WI38 (cell line): Measurements from ENCODE around the gene CHD1.

Experiments used
- H3K4me3 ChIP-seq: 2 replicates; pipeline ENCODE4 v1.5.1; 2011; ENCODE audit warnings: low read depth, mild to moderate bottlenecking, control low read depth, low read length
- CTCF ChIP-seq: IDR thresholded peaks from 2 replicates; pipeline ENCODE4 v1.5.1; 2012; ENCODE audit warnings: low read depth, mild to moderate bottlenecking, control low read depth, low read length

CHD1 gene

GRCh38 chr5:98954392-98955028 lies 25.7 kb upstream of the CHD1 start:
- no peak overlapping the region for H3K4me3 ChIP-seq
- no peak for TF ChIP-seq CTCF

- no peak for TF ChIP-seq CTCF
- no peak overlapping the region for H3K4me3 ChIP-seq
Observed at GRCh38 chr5:98942847-98943246, 14.0 kb upstream of the CHD1 start.

GRCh38 chr5:98941131-98941883 lies 12.5 kb upstream of the CHD1 start:
- H3K4me3 ChIP-seq, result no peak overlapping the region
- no peak for TF ChIP-seq CTCF

- TF ChIP-seq CTCF, result no peak
- no peak overlapping the region for H3K4me3 ChIP-seq
Observed at GRCh38 chr5:98940581-98940980, 11.8 kb upstream of the CHD1 start.

- H3K4me3 ChIP-seq, result no peak overlapping the region
- no peak for TF ChIP-seq CTCF
Observed at GRCh38 chr5:98938464-98938863, 9.7 kb upstream of the CHD1 start.

GRCh38 chr5:98936948-98937715 lies 8.3 kb upstream of the CHD1 start:
- no peak for TF ChIP-seq CTCF
- no peak overlapping the region for H3K4me3 ChIP-seq

- no peak for TF ChIP-seq CTCF
- H3K4me3 ChIP-seq, result no peak overlapping the region
Observed at GRCh38 chr5:98935206-98935605, 6.4 kb upstream of the CHD1 start.
